ENCODE measurements around the gene SLC25A26. TPM values are rescaled to one million over a fixed set of nuclear protein-coding genes. Genes with fewer than 3 reads are reported as not detected.

SLC25A26 gene
- total and polyA plus RNA-seq, 2 of the 13 experiments (the other 11 are each of a cell fraction or from before 2014, with no cell fraction given): 23.1 to 32.7 TPM

- no peak for TF ChIP-seq ZNF646 (CRISPR knock-in tag; IDR thresholded peaks at IDR 0.05)
- no peak for TF ChIP-seq ZNF570 (CRISPR knock-in tag; IDR thresholded peaks at IDR 0.05; ENCODE audit: borderline replicate concordance)
- no peak for TF ChIP-seq SP140L (CRISPR knock-in tag; IDR thresholded peaks at IDR 0.05; ENCODE audit: borderline replicate concordance)
- TF ChIP-seq ZNF235 (CRISPR knock-in tag; IDR thresholded peaks at IDR 0.05; ENCODE audit: borderline replicate concordance): no peak
- no peak for TF ChIP-seq DNMT3B (CRISPR knock-in tag; conservative IDR thresholded peaks at IDR 0.05)
- TF ChIP-seq MTA3 (CRISPR knock-in tag; IDR thresholded peaks at IDR 0.05): no peak
- peak; percentile 96 for TF ChIP-seq MYC (CRISPR knock-in tag; IDR thresholded peaks at IDR 0.05; ENCODE audit: borderline replicate concordance)
- peak; percentile 31; the same call in 1 of the 2 replicates for TF ChIP-seq ZNF430 (CRISPR knock-in tag; IDR thresholded peaks at IDR 0.05)
- no peak for TF ChIP-seq ZNF234 (CRISPR knock-in tag; conservative IDR thresholded peaks at IDR 0.05)
- TF ChIP-seq AGO2 (optimal IDR thresholded peaks at IDR 0.05; ENCODE audit: low read depth, low read length): no peak
- peak; percentile 61; the same call in 1 of the 2 replicates for TF ChIP-seq AHDC1 (CRISPR knock-in tag; IDR thresholded peaks at IDR 0.05; ENCODE audit: borderline replicate concordance)
- no peak for TF ChIP-seq FOSL1 (CRISPR knock-in tag; IDR thresholded peaks at IDR 0.05; ENCODE audit: borderline replicate concordance)
- TF ChIP-seq UBTF (CRISPR knock-in tag; IDR thresholded peaks at IDR 0.05): peak; percentile 36; the same call in 1 of the 2 replicates
- no peak for TF ChIP-seq ZBTB3 (CRISPR knock-in tag; IDR thresholded peaks at IDR 0.05; ENCODE audit: borderline replicate concordance, low read depth)
These were observed at the start of gene SLC25A26 (continued) for GRCh38 chr3:66220602-66221377.
